Keratinocyte (primary cell): ENCODE results near the gene MRPS33.

Experiments used
- EZH2 ChIP-seq: IDR thresholded peaks from one replicate; pipeline ENCODE4 v1.6.1; 2012; ENCODE audit warnings: inconsistent platforms, mild to moderate bottlenecking, low read length, moderate library complexity
- TF ChIP-seq, protein P1 (sequence below), 3 experiments: IDR thresholded peaks in 1 of 3; conservative IDR thresholded peaks in 1 of 3; optimal IDR thresholded peaks in 1 of 3; 2 replicates in 2 of 3; 3 replicates in 1 of 3; pipeline versions ENCODE3 to v1.5.1; 2011; ENCODE audit warnings: low read length in 3 of 3, mild to moderate bottlenecking in 3 of 3, moderate library complexity in 2 of 3, control low read depth in 1 of 3, inconsistent platforms in 1 of 3; ENCODE audit not compliant: insufficient read depth in 2 of 3; ENCODE audit errors: extremely low read depth in 1 of 3

DNA sequence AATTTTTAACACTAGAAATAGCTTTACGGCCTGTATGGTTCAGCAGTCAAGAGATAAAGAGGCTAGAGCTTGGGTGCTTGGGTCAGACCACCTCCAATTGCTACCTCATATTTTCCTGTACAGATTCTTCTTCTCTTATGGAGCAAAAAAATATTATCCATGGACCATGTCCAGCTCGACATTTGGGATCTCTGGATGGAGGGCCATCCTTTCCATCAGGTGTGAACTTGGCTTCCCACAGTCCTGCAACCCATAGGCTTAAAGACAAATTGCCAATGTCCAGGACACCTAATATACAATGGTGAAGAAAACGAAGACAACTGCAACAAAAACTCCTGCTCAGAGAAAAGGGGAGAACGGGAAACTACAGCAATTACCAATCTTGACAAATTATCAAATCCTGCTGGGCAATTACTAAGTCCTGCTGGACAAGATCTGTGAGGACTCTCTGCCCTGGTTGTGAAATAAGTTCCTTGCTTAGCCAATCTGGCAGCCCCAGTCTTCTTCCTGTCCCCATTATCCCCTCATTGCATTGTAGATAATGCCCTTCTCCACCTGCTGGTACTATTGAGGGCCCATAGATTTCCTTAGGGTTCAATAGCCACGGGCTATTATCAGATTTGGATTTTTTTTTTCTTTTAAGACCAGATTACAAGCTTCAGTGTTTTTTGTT lies 48.1 kb downstream of the MRPS33 start:
- TF ChIP-seq, protein P1, sequence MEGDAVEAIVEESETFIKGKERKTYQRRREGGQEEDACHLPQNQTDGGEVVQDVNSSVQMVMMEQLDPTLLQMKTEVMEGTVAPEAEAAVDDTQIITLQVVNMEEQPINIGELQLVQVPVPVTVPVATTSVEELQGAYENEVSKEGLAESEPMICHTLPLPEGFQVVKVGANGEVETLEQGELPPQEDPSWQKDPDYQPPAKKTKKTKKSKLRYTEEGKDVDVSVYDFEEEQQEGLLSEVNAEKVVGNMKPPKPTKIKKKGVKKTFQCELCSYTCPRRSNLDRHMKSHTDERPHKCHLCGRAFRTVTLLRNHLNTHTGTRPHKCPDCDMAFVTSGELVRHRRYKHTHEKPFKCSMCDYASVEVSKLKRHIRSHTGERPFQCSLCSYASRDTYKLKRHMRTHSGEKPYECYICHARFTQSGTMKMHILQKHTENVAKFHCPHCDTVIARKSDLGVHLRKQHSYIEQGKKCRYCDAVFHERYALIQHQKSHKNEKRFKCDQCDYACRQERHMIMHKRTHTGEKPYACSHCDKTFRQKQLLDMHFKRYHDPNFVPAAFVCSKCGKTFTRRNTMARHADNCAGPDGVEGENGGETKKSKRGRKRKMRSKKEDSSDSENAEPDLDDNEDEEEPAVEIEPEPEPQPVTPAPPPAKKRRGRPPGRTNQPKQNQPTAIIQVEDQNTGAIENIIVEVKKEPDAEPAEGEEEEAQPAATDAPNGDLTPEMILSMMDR (optimal IDR thresholded peaks at IDR 0.05 in 1 of 3, IDR thresholded peaks at IDR 0.05 in 1 of 3, conservative IDR thresholded peaks at IDR 0.05 in 1 of 3; ENCODE audit: extremely low read depth in 1 of 3, insufficient read depth in 2 of 3, low read length in 3 of 3): no peak
- no peak for TF ChIP-seq EZH2
